Endodermal cell (in vitro differentiated cells): ENCODE measurements around the gene MCMBP. TPM values are rescaled to one million over a fixed set of nuclear protein-coding genes. Genes with fewer than 3 reads are reported as not detected.

Source experiments
- DNase-seq: peaks from one replicate; pipeline ENCODE4 v3.0.0-alpha.2; 2017
- H3K27ac ChIP-seq: 2 replicates; pipeline ENCODE4 v1.5.1; 2013; ENCODE audit warnings: mild to moderate bottlenecking, low read depth, low read length, moderate library complexity
- H3K27me3 ChIP-seq: 2 replicates; pipeline ENCODE4 v1.6.1; 2013; ENCODE audit warnings: mild to moderate bottlenecking, low read length, moderate library complexity; ENCODE audit not compliant: insufficient read depth, control insufficient read depth, poor library complexity, severe bottlenecking
- H3K36me3 ChIP-seq: 2 replicates; pipeline ENCODE4 v1.7.0; 2013; ENCODE audit warnings: mild to moderate bottlenecking, low read length, moderate library complexity; ENCODE audit not compliant: control insufficient read depth, insufficient read depth
- H3K4me1 ChIP-seq: one replicate; pipeline ENCODE4 v1.7.0; 2013; ENCODE audit warnings: low read length; ENCODE audit not compliant: control insufficient read depth, insufficient read depth
- H3K4me3 ChIP-seq: 2 replicates; pipeline ENCODE4 v1.5.1; 2013; ENCODE audit warnings: mild to moderate bottlenecking, low read length, moderate library complexity
- H3K9ac ChIP-seq: 2 replicates; pipeline ENCODE4 v1.6.1; 2013; ENCODE audit warnings: mild to moderate bottlenecking, low read length, moderate library complexity; ENCODE audit not compliant: poor library complexity, severe bottlenecking; ENCODE audit errors: extremely low read depth
- H3K9me3 ChIP-seq: 2 replicates; pipeline ENCODE4 v1.6.1; 2013; ENCODE audit warnings: mild to moderate bottlenecking, low read length, moderate library complexity; ENCODE audit not compliant: control insufficient read depth
- H3K27ac Mint-ChIP-seq: 2 replicates; pipeline ENCODE4 v1.8.0; 2020; ENCODE audit warnings: mixed read lengths
- H3K27me3 Mint-ChIP-seq: 2 replicates; pipeline ENCODE4 v1.8.0; 2021; ENCODE audit warnings: mild to moderate bottlenecking, mixed read lengths; ENCODE audit not compliant: insufficient read depth
- H3K36me3 Mint-ChIP-seq: 2 replicates; pipeline ENCODE4 v1.8.0; 2020; ENCODE audit warnings: low read depth, mixed read lengths
- H3K4me1 Mint-ChIP-seq: 2 replicates; pipeline ENCODE4 v1.8.0; 2020; ENCODE audit warnings: mixed read lengths
- H3K4me3 Mint-ChIP-seq: 2 replicates; pipeline ENCODE4 v1.8.0; 2020; ENCODE audit warnings: mild to moderate bottlenecking, moderate library complexity, mixed read lengths
- H3K9me3 Mint-ChIP-seq: 2 replicates; pipeline ENCODE4 v1.8.0; 2020; ENCODE audit warnings: mild to moderate bottlenecking, mixed read lengths
- CTCF ChIP-seq: fragments of 200-600 bp; sonication (generic); conservative IDR thresholded peaks from 2 replicates; pipeline ENCODE4 v1.5.0; 2021; ENCODE audit warnings: antibody characterized with exemption, mild to moderate bottlenecking
- WGBS, 2 experiments: methylation state at CpG; one replicate each; pipeline versions ENCODE4 v1.1.5 to v1.1.7; 2013; ENCODE audit warnings: missing lambda C conversion rate in 2 of 2, mixed read lengths in 1 of 2; ENCODE audit not compliant: insufficient coverage in 1 of 2, insufficient read length in 1 of 2; 5-methylcytosine and 5-hydroxymethylcytosine counted together
- total RNA-seq, 2 donors: library from RNA; stranded (reverse); fragmentation: NEBNext Ultra II Directional in 1 of 2; extraction: Animal tissue kit (Norgen Biotek cat#: 25700) in 1 of 2; gene quantifications; 2 replicates in 1 of 2; 3 replicates in 1 of 2; pipeline ENCODE4 v1.2.1, GENCODE V29; 2021

The MCMBP gene
- total RNA-seq, 2 donors from 2014 or later: 96.6 to 98.9 TPM

- peak; percentile 88 for DNase-seq
- WGBS, 2 experiments: 50 to 60% methylated on average over 2 to 3 of the region's 5 CpGs
- peaks cover 12% of the 10 kb centered on the region for H3K4me1 ChIP-seq
- H3K4me1 Mint-ChIP-seq: peaks cover 45% of the 10 kb centered on the region
- H3K36me3 ChIP-seq: peaks cover 5% of the 10 kb centered on the region
- no peaks in the 10 kb centered on the region for H3K9me3 ChIP-seq
- H3K27ac Mint-ChIP-seq: peak overlapping the region; percentile 86
- peak overlapping the region; percentile 66 for H3K4me3 ChIP-seq
- H3K27ac ChIP-seq: peak overlapping the region; percentile 50
- H3K36me3 Mint-ChIP-seq: peaks cover 1% of the 10 kb centered on the region
- peak overlapping the region; percentile 52 for H3K9ac ChIP-seq
- no peak overlapping the region for H3K4me3 Mint-ChIP-seq
- no peak for TF ChIP-seq CTCF
- no peaks in the 10 kb centered on the region for H3K9me3 Mint-ChIP-seq
- no peaks in the 10 kb centered on the region for H3K27me3 ChIP-seq
- peaks cover 21% of the 10 kb centered on the region for H3K27me3 Mint-ChIP-seq
These were observed 86.4 kb downstream of the MCMBP start for GRCh38 chr10:119786117-119786769.

DNA sequence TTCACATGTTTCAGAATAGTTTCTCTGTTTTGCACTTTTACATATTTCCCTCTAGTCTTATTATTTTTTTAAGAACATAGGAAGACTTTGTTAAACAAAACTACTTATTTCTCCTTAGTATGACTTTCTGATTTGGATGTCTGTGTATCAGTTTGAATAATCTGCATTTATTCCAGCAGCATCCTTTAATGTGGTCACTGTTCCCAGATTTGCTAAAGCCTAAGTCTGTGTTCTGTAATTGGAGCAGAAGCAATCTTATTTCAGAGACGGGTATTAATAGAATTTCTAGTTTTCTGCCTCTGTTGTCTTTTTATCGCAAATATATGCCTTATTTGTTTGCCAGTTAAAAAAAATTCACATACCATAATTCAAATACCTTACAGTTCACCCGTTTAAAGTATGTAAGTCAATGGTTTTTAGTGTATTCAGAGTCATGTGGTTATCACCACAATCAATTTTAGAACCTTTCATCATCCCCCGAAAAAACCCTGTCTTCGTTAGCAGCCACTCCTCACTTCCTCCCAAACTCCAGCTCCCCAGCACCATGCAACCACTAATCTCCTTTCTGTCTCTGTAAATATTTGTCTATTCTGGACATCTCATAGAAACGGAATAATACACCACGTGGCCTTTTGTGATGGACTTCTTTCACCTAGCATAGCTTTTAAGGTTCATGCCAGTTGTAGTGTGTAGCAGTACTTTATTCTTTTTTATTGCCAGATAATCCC lies 88.1 kb downstream of the MCMBP start:
- Mint-ChIP-seq H3K27me3 (peaks cover 6% of the 10 kb centered on the region), H3K9me3 (no peaks in the 10 kb centered on the region), H3K27ac (no peak overlapping the region), H3K4me1 (peaks cover 39% of the 10 kb centered on the region), H3K4me3 (no peak overlapping the region), H3K36me3 (peaks cover 3% of the 10 kb centered on the region)
- no peaks in the 10 kb centered on the region for H3K27me3 ChIP-seq
- 91 to 100% methylated on average over 1 to 5 of the region's 7 CpGs for WGBS, 2 experiments
- DNase-seq: no peak
- no peak overlapping the region for H3K9ac ChIP-seq
- H3K27ac ChIP-seq: no peak overlapping the region
- H3K4me3 ChIP-seq: no peak overlapping the region
- H3K36me3 ChIP-seq: peaks cover 5% of the 10 kb centered on the region
- peaks cover 12% of the 10 kb centered on the region for H3K4me1 ChIP-seq
- TF ChIP-seq CTCF: no peak
- peaks cover 5% of the 10 kb centered on the region for H3K9me3 ChIP-seq

DNA sequence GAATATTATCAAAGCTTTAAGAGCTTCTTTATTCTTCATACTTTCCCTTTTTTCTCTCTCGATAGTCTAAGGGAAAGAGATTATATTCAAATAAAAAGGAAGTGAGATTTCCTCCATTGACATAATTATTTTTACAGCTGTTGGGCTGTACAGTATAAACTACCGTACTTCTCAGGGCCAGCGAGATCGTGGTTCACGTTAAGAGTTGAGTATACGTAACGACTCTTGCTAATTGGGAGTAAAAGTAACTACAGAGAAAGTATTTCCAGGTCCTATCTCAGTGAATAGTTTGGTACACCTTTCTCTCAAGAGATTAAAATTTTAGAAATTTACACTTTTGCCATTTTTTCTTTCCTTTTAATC lies 89.0 kb downstream of the MCMBP start:
- H3K9ac ChIP-seq: no peak overlapping the region
- Mint-ChIP-seq H3K4me3 (no peak overlapping the region), H3K4me1 (peaks cover 35% of the 10 kb centered on the region), H3K27me3 (peaks cover 4% of the 10 kb centered on the region), H3K36me3 (peaks cover 3% of the 10 kb centered on the region), H3K27ac (no peak overlapping the region), H3K9me3 (no peaks in the 10 kb centered on the region)
- TF ChIP-seq CTCF: no peak
- peaks cover 12% of the 10 kb centered on the region for H3K4me1 ChIP-seq
- no peak overlapping the region for H3K27ac ChIP-seq
- H3K27me3 ChIP-seq: no peaks in the 10 kb centered on the region
- H3K4me3 ChIP-seq: no peak overlapping the region
- 89 to 98% methylated on average over 6 of the region's 7 CpGs for WGBS, 2 experiments
- DNase-seq: no peak
- peaks cover 5% of the 10 kb centered on the region for H3K36me3 ChIP-seq
- peaks cover 5% of the 10 kb centered on the region for H3K9me3 ChIP-seq
